Nasal cavity respiratory epithelium epithelial cell of viscerocranial mucosa (primary cell): Measurements from ENCODE around the gene OR4C13. TPM values are rescaled to one million over a fixed set of nuclear protein-coding genes. Genes with fewer than 3 reads are reported as not detected.

Experiments used
- total RNA-seq: library from RNA; depleted of rRNA; stranded (reverse); fragments of >200 nt; gene quantifications from 2 replicates; pipeline ENCODE4 v1.2.3, GENCODE V29; 2014

Gene OR4C13
- not detected in 2 replicates for total RNA-seq

DNA sequence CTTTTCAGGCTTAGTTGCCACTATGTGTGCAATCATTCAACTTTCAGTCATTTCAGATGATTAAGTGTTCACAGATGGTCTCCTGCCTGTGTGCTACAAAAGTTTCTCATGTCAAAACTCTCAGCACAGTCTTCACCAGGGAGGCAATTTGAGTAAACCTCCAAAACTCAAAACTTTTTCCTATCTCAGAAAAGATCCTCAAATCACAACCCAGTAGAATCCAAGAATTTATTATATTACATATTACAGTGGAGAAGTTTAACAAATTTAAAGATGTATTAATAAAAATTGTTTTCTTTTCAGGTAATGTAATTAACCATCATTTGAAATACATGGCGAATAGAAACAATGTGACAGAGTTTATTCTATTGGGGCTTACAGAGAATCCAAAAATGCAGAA is at the start of gene OR4C13:
Gene OR4C13, plus strand, starts transcription at position 301 of the 400 bp plus-strand sequence. Its CDS starts 32 bp downstream, at position 333.

DNA sequence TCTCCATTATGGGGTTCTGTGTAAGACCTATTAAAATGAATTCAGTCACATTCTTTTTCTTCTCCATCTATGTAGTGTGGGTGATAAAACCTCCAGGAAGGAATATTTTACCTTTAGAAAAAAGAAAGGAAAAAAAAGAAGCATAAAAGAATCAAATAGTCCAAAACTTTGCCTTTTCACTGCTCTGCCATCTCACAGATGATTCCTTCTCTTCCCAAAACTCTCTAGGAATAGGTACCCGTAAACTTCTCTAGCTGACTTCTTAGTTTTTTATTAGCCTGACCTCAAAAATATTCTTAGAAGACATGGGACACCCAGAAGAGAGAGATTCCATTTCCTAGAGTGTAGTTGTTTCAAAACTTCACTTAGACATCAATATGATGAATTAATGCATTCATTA is 30.2 kb downstream of the OR4C13 start, which contains the start of gene OR4C12:
Gene OR4C12, minus strand, starts transcription at position 101 of the 400 bp plus-strand sequence. Its CDS starts 34 bp downstream, at position 67.

Other genes with a start within 250 kb of the OR4C13 start
- not detected in 2 replicates for gene OR4C12, start 30.1 kb downstream of the OR4C13 start, total RNA-seq
- gene OR4C45, start 80.5 kb downstream of the OR4C13 start, total RNA-seq = not detected in 2 replicates